HCT116 (cell line): ENCODE measurements around the gene FXYD6. TPM values are rescaled to one million over a fixed set of nuclear protein-coding genes. Genes with fewer than 3 reads are reported as not detected.

Experiments used
- ATAC-seq: fragments of 200-7000 bp; cut with Tn5 transposase; 2 replicates; pipeline ENCODE4 v1.9.1; 2020; ENCODE audit warnings: mild to moderate bottlenecking, moderate library complexity
- BruUV-seq: library from RNA; stranded (reverse); fragments of 400-500 nt; replicated peaks from 2 replicates; lab custom pipeline; 2021; lab: Mats Ljungman, UMichigan
- CTCF ChIA-PET: fragments of 300-600 bp; sonication (Branson Sonifier 250); formaldehyde crosslinking; loops from one replicate; lab custom pipeline; 2021; ENCODE audit warnings: antibody characterized with exemption; lab: Charles Lee
- POLR2A ChIA-PET: fragments of 300-600, 350-600 bp; sonication (Branson Sonifier 250); formaldehyde crosslinking; loops from one replicate; lab custom pipeline; 2021; ENCODE audit warnings: antibody characterized with exemption; lab: Charles Lee
- RAD21 ChIA-PET, 2 experiments: fragments of 300-600 bp; sonication (Branson Sonifier 250); formaldehyde crosslinking; loops; one replicate each; lab custom pipeline; 2023; ENCODE audit warnings: low total read pairs in 2 of 2; ENCODE audit not compliant: uncharacterized antibody in 2 of 2, unreplicated experiment in 2 of 2, low non-redundant PET in 1 of 2; lab: Charles Lee
- DNase-seq: peaks from one replicate; pipeline ENCODE4 v3.0.0-alpha.2; 2010; ENCODE audit warnings: low read depth, low spot score
- H2AFZ ChIP-seq: fragments of 200-600 bp; shearing (Covaris generic), sonication (generic); 2 replicates; pipeline ENCODE4 v1.6.1; 2017; ENCODE audit warnings: low read depth, mixed run types, mixed read lengths, antibody characterized with exemption, low read length; ENCODE audit not compliant: poor library complexity, severe bottlenecking
- H3K27ac ChIP-seq: 2 replicates; pipeline ENCODE4 v1.5.1; 2012; ENCODE audit warnings: low read depth, low read length
- H3K27me3 ChIP-seq: fragments of 200-600 bp; sonication (generic); 2 replicates; pipeline ENCODE4 v1.6.1; 2016; ENCODE audit warnings: mixed run types, low read length, mixed read lengths; ENCODE audit not compliant: insufficient read depth
- H3K36me3 ChIP-seq, 2 experiments: fragments of 200-500 bp in 1 of 2; fragments of 200-600 bp in 1 of 2; sonication (Bioruptor generic) in 1 of 2; sonication (generic) in 1 of 2; 2 replicates each; pipeline versions ENCODE4 v1.5.1 to v1.6.1; 2014 to 2016; ENCODE audit warnings: low read length in 2 of 2, inconsistent platforms in 1 of 2, mixed read lengths in 1 of 2, mixed run types in 1 of 2; ENCODE audit not compliant: insufficient read depth in 2 of 2, control insufficient read depth in 1 of 2
- H3K4me1 ChIP-seq, 2 experiments: fragments of 200-600 bp in 1 of 2; sonication (generic) in 1 of 2; 2 replicates each; pipeline versions ENCODE4 v1.5.1 to v1.6.1; 2012 to 2017; ENCODE audit warnings: low read length in 2 of 2, inconsistent platforms in 1 of 2, mild to moderate bottlenecking in 1 of 2, mixed read lengths in 1 of 2, mixed run types in 1 of 2, moderate library complexity in 1 of 2; ENCODE audit not compliant: insufficient read depth in 2 of 2, control insufficient read depth in 1 of 2
- H3K4me2 ChIP-seq: fragments of 200-600 bp; sonication (generic); 2 replicates; pipeline ENCODE4 v1.6.1; 2017; ENCODE audit warnings: mixed run types, low read length, mixed read lengths
- H3K4me3 ChIP-seq, 2 experiments: fragments of 200-600 bp in 1 of 2; sonication (generic) in 1 of 2; replicated peaks in 1 of 2; 2 replicates each; pipeline ENCODE4 v1.5.1; 2011 to 2016; ENCODE audit warnings: low read length in 2 of 2, control low read depth in 1 of 2, low read depth in 1 of 2, mild to moderate bottlenecking in 1 of 2, mixed read lengths in 1 of 2, mixed run types in 1 of 2
- H3K79me2 ChIP-seq: fragments of 200-600 bp; sonication (generic); 2 replicates; pipeline ENCODE4 v1.6.1; 2017; ENCODE audit warnings: mild to moderate bottlenecking, mixed run types, low read length, moderate library complexity, mixed read lengths; ENCODE audit not compliant: insufficient read depth
- H3K9ac ChIP-seq: fragments of 200-600 bp; sonication (generic); 2 replicates; pipeline ENCODE4 v1.6.1; 2016; ENCODE audit warnings: low read length, mixed read lengths
- H3K9me2 ChIP-seq: fragments of 200-600 bp; sonication (generic), shearing (Covaris generic); 2 replicates; pipeline ENCODE4 v1.6.1; 2017; ENCODE audit warnings: mixed run types, mild to moderate bottlenecking, moderate library complexity; ENCODE audit not compliant: insufficient read depth
- H3K9me3 ChIP-seq, 2 experiments: fragments of 200-500 bp in 1 of 2; fragments of 200-600 bp in 1 of 2; sonication (Bioruptor generic) in 1 of 2; sonication (generic) in 1 of 2; 2 replicates each; pipeline ENCODE4 v1.6.1; 2014 to 2017; ENCODE audit warnings: low read length in 2 of 2, mixed read lengths in 2 of 2, inconsistent platforms in 1 of 2, low read depth in 1 of 2, mild to moderate bottlenecking in 1 of 2, mixed run types in 1 of 2, moderate library complexity in 1 of 2; ENCODE audit not compliant: control insufficient read depth in 1 of 2, insufficient read depth in 1 of 2
- H4K20me1 ChIP-seq: fragments of 200-600 bp; sonication (generic), shearing (Covaris generic); 2 replicates; pipeline ENCODE4 v1.6.1; 2017; ENCODE audit warnings: mixed run types, mild to moderate bottlenecking, moderate library complexity; ENCODE audit not compliant: insufficient read depth
- CBX3 ChIP-seq: IDR thresholded peaks from 2 replicates; pipeline ENCODE4 v1.6.1; 2012; ENCODE audit warnings: low read depth
- FOSL1 ChIP-seq: IDR thresholded peaks from 2 replicates; pipeline ENCODE4 v1.6.1; 2012; ENCODE audit warnings: low read depth
- RAD21 ChIP-seq: IDR thresholded peaks from 2 replicates; pipeline ENCODE4 v1.6.1; 2012; ENCODE audit warnings: low read depth, mild to moderate bottlenecking
- TCF7L2 ChIP-seq: IDR thresholded peaks from 2 replicates; pipeline ENCODE4 v1.7.0; 2011; ENCODE audit warnings: borderline replicate concordance, inconsistent platforms; ENCODE audit not compliant: insufficient read depth, insufficient read length; ENCODE audit errors: extremely low read depth
- YY1 ChIP-seq: IDR thresholded peaks from 2 replicates; pipeline ENCODE4 v1.6.1; 2011; ENCODE audit warnings: low read length, low read depth, moderate library complexity, mild to moderate bottlenecking; ENCODE audit not compliant: insufficient replicate concordance; ENCODE audit errors: extremely low read depth
- ZNF274 ChIP-seq: fragments of 200-500 bp; sonication (Bioruptor generic); IDR thresholded peaks from 2 replicates; pipeline ENCODE4 v1.6.1; 2014; ENCODE audit warnings: mild to moderate bottlenecking, low read depth, low read length, inconsistent platforms
- intact Hi-C: fragments of 100-400 bp; cut with micrococcal nuclease; formaldehyde crosslinking; loops from 2 replicates; pipeline ENCODE4 v1.10.0; 2022
- total RNA-seq: library from RNA; stranded (reverse); gene quantifications from one replicate; pipeline ENCODE4 v1.2.1, GENCODE V29; 2021; ENCODE audit not compliant: unreplicated experiment
- TF ChIP-seq, protein P1 (sequence below): IDR thresholded peaks from 2 replicates; pipeline ENCODE4 v1.6.1; 2011; ENCODE audit warnings: mild to moderate bottlenecking, low read length, moderate library complexity; ENCODE audit not compliant: insufficient replicate concordance; ENCODE audit errors: extremely low read depth
- TF ChIP-seq, protein P2 (sequence below): IDR thresholded peaks from 2 replicates; pipeline ENCODE4 v1.6.1; 2012; ENCODE audit warnings: low read depth

The FXYD6 gene
- total RNA-seq, 1 experiment from 2014 or later, result 2.5 TPM

- no peak overlapping the region for H3K9ac ChIP-seq
- POLR2A ChIA-PET, result no interaction called here
These were observed 84.2 kb downstream of the FXYD6 start for GRCh38 chr11:117792241-117792640.

More at GRCh38 chr11:117792241-117792640, 84.2 kb downstream of the FXYD6 start:
- ChIA-PET RAD21 (no interaction called here), CTCF (no interaction called here)
- Histone ChIP-seq H3K79me2 (no peaks in the 10 kb centered on the region), H3K9me3 (no peaks in the 10 kb centered on the region), H3K4me1 (no peaks in the 10 kb centered on the region), H2AFZ (no peak overlapping the region), H3K27ac (no peak overlapping the region), H3K27me3 (peaks cover 26% of the 10 kb centered on the region), H3K9me2 (no peaks in the 10 kb centered on the region), H3K36me3 (no peaks in the 10 kb centered on the region), H3K4me2 (no peak overlapping the region), H3K4me3 (no peak overlapping the region), H4K20me1 (no peaks in the 10 kb centered on the region)
- no TSS peak for BruUV-seq
- intact Hi-C loops, result no loop called here
- ATAC-seq, result no peak
- no peak for DNase-seq
- TF ChIP-seq CBX3, result no peak
- no peak for TF ChIP-seq ZNF274
- TF ChIP-seq YY1, result no peak
- no peak for TF ChIP-seq TCF7L2
- no peak for TF ChIP-seq RAD21
- TF ChIP-seq, protein P1, sequence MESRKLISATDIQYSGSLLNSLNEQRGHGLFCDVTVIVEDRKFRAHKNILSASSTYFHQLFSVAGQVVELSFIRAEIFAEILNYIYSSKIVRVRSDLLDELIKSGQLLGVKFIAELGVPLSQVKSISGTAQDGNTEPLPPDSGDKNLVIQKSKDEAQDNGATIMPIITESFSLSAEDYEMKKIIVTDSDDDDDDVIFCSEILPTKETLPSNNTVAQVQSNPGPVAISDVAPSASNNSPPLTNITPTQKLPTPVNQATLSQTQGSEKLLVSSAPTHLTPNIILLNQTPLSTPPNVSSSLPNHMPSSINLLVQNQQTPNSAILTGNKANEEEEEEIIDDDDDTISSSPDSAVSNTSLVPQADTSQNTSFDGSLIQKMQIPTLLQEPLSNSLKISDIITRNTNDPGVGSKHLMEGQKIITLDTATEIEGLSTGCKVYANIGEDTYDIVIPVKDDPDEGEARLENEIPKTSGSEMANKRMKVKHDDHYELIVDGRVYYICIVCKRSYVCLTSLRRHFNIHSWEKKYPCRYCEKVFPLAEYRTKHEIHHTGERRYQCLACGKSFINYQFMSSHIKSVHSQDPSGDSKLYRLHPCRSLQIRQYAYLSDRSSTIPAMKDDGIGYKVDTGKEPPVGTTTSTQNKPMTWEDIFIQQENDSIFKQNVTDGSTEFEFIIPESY, result no peak
- no peak for TF ChIP-seq FOSL1
- TF ChIP-seq, protein P2, sequence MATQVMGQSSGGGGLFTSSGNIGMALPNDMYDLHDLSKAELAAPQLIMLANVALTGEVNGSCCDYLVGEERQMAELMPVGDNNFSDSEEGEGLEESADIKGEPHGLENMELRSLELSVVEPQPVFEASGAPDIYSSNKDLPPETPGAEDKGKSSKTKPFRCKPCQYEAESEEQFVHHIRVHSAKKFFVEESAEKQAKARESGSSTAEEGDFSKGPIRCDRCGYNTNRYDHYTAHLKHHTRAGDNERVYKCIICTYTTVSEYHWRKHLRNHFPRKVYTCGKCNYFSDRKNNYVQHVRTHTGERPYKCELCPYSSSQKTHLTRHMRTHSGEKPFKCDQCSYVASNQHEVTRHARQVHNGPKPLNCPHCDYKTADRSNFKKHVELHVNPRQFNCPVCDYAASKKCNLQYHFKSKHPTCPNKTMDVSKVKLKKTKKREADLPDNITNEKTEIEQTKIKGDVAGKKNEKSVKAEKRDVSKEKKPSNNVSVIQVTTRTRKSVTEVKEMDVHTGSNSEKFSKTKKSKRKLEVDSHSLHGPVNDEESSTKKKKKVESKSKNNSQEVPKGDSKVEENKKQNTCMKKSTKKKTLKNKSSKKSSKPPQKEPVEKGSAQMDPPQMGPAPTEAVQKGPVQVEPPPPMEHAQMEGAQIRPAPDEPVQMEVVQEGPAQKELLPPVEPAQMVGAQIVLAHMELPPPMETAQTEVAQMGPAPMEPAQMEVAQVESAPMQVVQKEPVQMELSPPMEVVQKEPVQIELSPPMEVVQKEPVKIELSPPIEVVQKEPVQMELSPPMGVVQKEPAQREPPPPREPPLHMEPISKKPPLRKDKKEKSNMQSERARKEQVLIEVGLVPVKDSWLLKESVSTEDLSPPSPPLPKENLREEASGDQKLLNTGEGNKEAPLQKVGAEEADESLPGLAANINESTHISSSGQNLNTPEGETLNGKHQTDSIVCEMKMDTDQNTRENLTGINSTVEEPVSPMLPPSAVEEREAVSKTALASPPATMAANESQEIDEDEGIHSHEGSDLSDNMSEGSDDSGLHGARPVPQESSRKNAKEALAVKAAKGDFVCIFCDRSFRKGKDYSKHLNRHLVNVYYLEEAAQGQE, result no peak
